8988T (cell line): Measurements from ENCODE around the gene PDZRN4.
"Not testable (repeated sequence)": the region's sequence is repeated elsewhere in the genome, so short reads cannot be mapped to it uniquely, and the experiment has no call there.

Experiments used
- DNase-seq: peaks from one replicate; pipeline ENCODE4 v3.0.0; 2011

PDZRN4 gene

GRCh38 chr12:41287500-41288141 is 99.5 kb downstream of the PDZRN4 start:
- no peak for DNase-seq

GRCh38 chr12:41288142-41288811 is 100.2 kb downstream of the PDZRN4 start:
- no peak for DNase-seq

- no peak for DNase-seq
Observed at GRCh38 chr12:41289501-41289900, 101.4 kb downstream of the PDZRN4 start.

GRCh38 chr12:41293011-41293410 is 104.9 kb downstream of the PDZRN4 start:
- no peak for DNase-seq

GRCh38 chr12:41293461-41293860 is 105.3 kb downstream of the PDZRN4 start:
- DNase-seq: no peak

- DNase-seq: no peak
Observed at GRCh38 chr12:41302979-41303403, 114.9 kb downstream of the PDZRN4 start.

GRCh38 chr12:41304526-41304925 is 116.4 kb downstream of the PDZRN4 start:
- DNase-seq: no peak

- no peak for DNase-seq
Observed at GRCh38 chr12:41310367-41310766, 122.2 kb downstream of the PDZRN4 start.

GRCh38 chr12:41311883-41312282 is 123.8 kb downstream of the PDZRN4 start:
- DNase-seq: no peak

GRCh38 chr12:41312451-41312850 is 124.3 kb downstream of the PDZRN4 start:
- not testable (repeated sequence) for DNase-seq

GRCh38 chr12:41325336-41325735 is 137.2 kb downstream of the PDZRN4 start:
- DNase-seq: no peak

- no peak for DNase-seq
Observed at GRCh38 chr12:41327096-41327895, 139.2 kb downstream of the PDZRN4 start.

- DNase-seq: no peak
Observed at GRCh38 chr12:41333974-41334373, 145.9 kb downstream of the PDZRN4 start.

- no peak for DNase-seq
Observed at GRCh38 chr12:41334390-41334789, 146.3 kb downstream of the PDZRN4 start.

GRCh38 chr12:41336041-41336549 is 148.0 kb downstream of the PDZRN4 start:
- no peak for DNase-seq

GRCh38 chr12:41339784-41340183 is 151.7 kb downstream of the PDZRN4 start:
- DNase-seq: no peak

GRCh38 chr12:41344776-41345470 is 156.8 kb downstream of the PDZRN4 start:
- DNase-seq: no peak

GRCh38 chr12:41348198-41348597 is 160.1 kb downstream of the PDZRN4 start:
- DNase-seq: no peak

GRCh38 chr12:41356181-41356580 is 168.1 kb downstream of the PDZRN4 start:
- no peak for DNase-seq

GRCh38 chr12:41361738-41362137 is 173.6 kb downstream of the PDZRN4 start:
- DNase-seq: no peak

GRCh38 chr12:41362510-41362909 is 174.4 kb downstream of the PDZRN4 start:
- no peak for DNase-seq

GRCh38 chr12:41362931-41363330 is 174.8 kb downstream of the PDZRN4 start:
- no peak for DNase-seq

- no peak for DNase-seq
Observed at GRCh38 chr12:41364211-41364610, 176.1 kb downstream of the PDZRN4 start.
